Sigmoid colon (tissue), 7 donors: ENCODE data around the gene PARP2. TPM values are rescaled to one million over a fixed set of nuclear protein-coding genes. Genes with fewer than 3 reads are reported as not detected.

Source experiments
- DNase-seq: peaks from one replicate; pipeline ENCODE4 v3.0.0-alpha.2; 2019
- H3K27ac ChIP-seq, 4 donors: fragments of 200-600 bp; sonication (generic); one replicate each; pipeline ENCODE4 v1.5.1; 2016 to 2019; ENCODE audit warnings: mild to moderate bottlenecking in 1 of 4
- H3K27me3 ChIP-seq, 3 donors: fragments of 200-600 bp; sonication (generic); one replicate each; pipeline ENCODE4 v1.5.1; 2019; ENCODE audit warnings: mild to moderate bottlenecking in 1 of 3
- H3K36me3 ChIP-seq, 4 donors: fragments of 200-600 bp; sonication (generic); one replicate each; pipeline ENCODE4 v1.5.1; 2016 to 2019
- H3K4me1 ChIP-seq, 4 donors: fragments of 200-600 bp; sonication (generic); one replicate each; pipeline ENCODE4 v1.5.1; 2017 to 2019
- H3K4me3 ChIP-seq, 4 donors: fragments of 200-600 bp; sonication (generic); one replicate each; pipeline ENCODE4 v1.5.1; 2017 to 2019; ENCODE audit warnings: mild to moderate bottlenecking in 2 of 4, moderate library complexity in 1 of 4
- H3K9me3 ChIP-seq, 4 donors: fragments of 200-600 bp in 3 of 4; sonication (generic) in 3 of 4; one replicate each; pipeline versions ENCODE4 v1.5.1 to v1.6.1; 2013 to 2019
- EP300 ChIP-seq, 4 donors: sonication (generic); formaldehyde crosslinking; IDR thresholded peaks; one replicate each; pipeline ENCODE4 v1.6.1; 2017; ENCODE audit warnings: antibody characterized with exemption in 4 of 4
- POLR2A ChIP-seq, 2 donors: fragments of 450-650 bp; IDR thresholded peaks; one replicate each; pipeline ENCODE4 v1.6.1; 2016; ENCODE audit warnings: antibody characterized with exemption in 2 of 2, mild to moderate bottlenecking in 2 of 2, moderate library complexity in 2 of 2
- POLR2AphosphoS5 ChIP-seq, 4 donors: sonication (generic); formaldehyde crosslinking; IDR thresholded peaks; one replicate each; pipeline ENCODE4 v1.6.1; 2017; ENCODE audit warnings: antibody characterized with exemption in 4 of 4
- WGBS, 2 donors: extraction: QIAGEN DNeasy Blood & Tissue Kit; methylation state at CpG; one replicate each; pipeline ENCODE4 v1.1.7; 2013; 5-methylcytosine and 5-hydroxymethylcytosine counted together
- intact Hi-C: fragments of 100-400 bp; cut with DNase I; formaldehyde crosslinking; loops from one replicate; pipeline ENCODE4 v1.15.1; 2023
- polyA plus RNA-seq, 3 donors: library from polyadenylated mRNA; stranded (reverse); fragments of 200-250 nt; gene quantifications; one replicate each; pipeline ENCODE4 v1.2.3, GENCODE V29; 2013
- total RNA-seq, 4 donors: library from RNA; depleted of rRNA; stranded (reverse); fragments of >200 nt; gene quantifications; one replicate each; pipeline ENCODE4 v1.1.0, GENCODE V29; 2016
- TF ChIP-seq, protein P1 (sequence below), 4 experiments: fragments of 450-650 bp in 3 of 4; fragments of 200-600 bp in 1 of 4; IDR thresholded peaks; one replicate each; pipeline ENCODE4 v1.5.1; 2016 to 2019; ENCODE audit warnings: antibody characterized with exemption in 4 of 4, mild to moderate bottlenecking in 3 of 4, moderate library complexity in 2 of 4
- donor health status: healthy with polysubstance abuse.
- donor health status: Bipolar disorder and iron deficiency.
- donor health status: healthy.

Gene PARP2
- total and polyA plus RNA-seq, 7 donors, result 6.0 to 14.3 (median 10.2) TPM

DNA sequence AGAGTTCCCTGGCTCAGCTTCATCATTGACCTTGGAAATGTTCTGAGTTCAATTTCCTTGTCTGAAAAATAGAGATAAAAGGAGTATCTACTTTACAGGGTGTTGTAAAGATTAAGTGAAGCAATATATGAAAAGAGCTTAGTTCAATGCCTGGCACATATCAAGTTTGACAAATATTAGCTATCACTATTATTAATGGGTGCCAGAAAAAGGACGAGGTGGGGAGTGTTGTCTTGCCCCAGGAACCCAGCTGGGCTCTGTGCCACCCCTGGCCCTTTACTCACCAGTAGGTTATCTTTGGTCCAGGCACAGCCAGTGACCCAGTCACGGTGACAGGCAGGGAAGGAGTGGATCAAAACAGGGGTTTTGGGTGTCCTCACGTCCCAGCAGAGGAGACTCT lies 32.0 kb downstream of the PARP2 start:
- 40 to 80% methylated on average over 3 of the region's 3 CpGs for WGBS, 2 donors
- no peaks in the 10 kb centered on the region for H3K27me3 ChIP-seq
- no peaks in the 10 kb centered on the region for H3K9me3 ChIP-seq
- H3K4me1 ChIP-seq, result no peaks in the 10 kb centered on the region
- H3K27ac ChIP-seq, result no peak overlapping the region
- peaks cover 78 to 100% (median 93%) of the 10 kb centered on the region in 4 donors for H3K36me3 ChIP-seq
- intact Hi-C loops, result no loop called here
- TF ChIP-seq POLR2A (IDR thresholded peaks at IDR 0.05) (no peak), EP300 (IDR thresholded peaks at IDR 0.05) (no peak), POLR2AphosphoS5 (IDR thresholded peaks at IDR 0.05) (no peak)
- TF ChIP-seq, protein P1, sequence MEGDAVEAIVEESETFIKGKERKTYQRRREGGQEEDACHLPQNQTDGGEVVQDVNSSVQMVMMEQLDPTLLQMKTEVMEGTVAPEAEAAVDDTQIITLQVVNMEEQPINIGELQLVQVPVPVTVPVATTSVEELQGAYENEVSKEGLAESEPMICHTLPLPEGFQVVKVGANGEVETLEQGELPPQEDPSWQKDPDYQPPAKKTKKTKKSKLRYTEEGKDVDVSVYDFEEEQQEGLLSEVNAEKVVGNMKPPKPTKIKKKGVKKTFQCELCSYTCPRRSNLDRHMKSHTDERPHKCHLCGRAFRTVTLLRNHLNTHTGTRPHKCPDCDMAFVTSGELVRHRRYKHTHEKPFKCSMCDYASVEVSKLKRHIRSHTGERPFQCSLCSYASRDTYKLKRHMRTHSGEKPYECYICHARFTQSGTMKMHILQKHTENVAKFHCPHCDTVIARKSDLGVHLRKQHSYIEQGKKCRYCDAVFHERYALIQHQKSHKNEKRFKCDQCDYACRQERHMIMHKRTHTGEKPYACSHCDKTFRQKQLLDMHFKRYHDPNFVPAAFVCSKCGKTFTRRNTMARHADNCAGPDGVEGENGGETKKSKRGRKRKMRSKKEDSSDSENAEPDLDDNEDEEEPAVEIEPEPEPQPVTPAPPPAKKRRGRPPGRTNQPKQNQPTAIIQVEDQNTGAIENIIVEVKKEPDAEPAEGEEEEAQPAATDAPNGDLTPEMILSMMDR (IDR thresholded peaks at IDR 0.05), result no peak
- no peak overlapping the region for H3K4me3 ChIP-seq
- DNase-seq, result no peak

DNA sequence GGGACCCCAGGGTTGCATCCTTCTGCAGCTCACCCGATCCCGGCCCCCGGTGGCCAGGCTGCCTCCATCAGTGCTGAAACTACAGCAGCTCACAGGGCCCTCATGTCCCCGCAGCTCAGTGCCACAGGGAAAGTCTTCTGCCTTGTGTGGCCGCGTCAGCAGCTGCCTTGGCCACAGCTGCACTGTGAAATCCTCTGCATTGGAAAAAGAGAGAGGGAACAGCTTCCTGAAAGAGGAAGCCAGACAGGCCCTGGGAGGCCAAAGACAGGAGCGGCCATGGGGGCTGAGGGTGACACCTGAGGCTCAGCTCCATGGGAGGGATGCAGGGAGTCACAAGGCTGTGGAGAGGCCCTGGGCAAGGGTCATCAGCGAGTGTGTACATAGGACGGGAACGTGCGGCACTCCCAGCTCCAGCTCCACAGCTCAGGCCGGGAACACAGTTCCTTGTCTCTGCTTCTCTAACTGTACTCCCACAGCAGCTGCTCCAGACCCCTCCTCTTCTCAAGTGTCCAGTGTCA lies 32.7 kb downstream of the PARP2 start:
- intact Hi-C loops, result no loop called here
- TF ChIP-seq POLR2AphosphoS5 (IDR thresholded peaks at IDR 0.05) (no peak), POLR2A (IDR thresholded peaks at IDR 0.05) (no peak), EP300 (IDR thresholded peaks at IDR 0.05) (no peak)
- TF ChIP-seq, protein P1 (IDR thresholded peaks at IDR 0.05), result no peak
- H3K36me3 ChIP-seq, result peaks cover 79 to 100% (median 93%) of the 10 kb centered on the region in 4 donors
- H3K27ac ChIP-seq, result no peak overlapping the region
- no peak overlapping the region for H3K4me3 ChIP-seq
- WGBS, 2 donors, result 32 to 71% methylated on average over 12 of the region's 12 CpGs
- no peak for DNase-seq
- no peaks in the 10 kb centered on the region for H3K27me3 ChIP-seq
- H3K4me1 ChIP-seq, result no peaks in the 10 kb centered on the region
- no peaks in the 10 kb centered on the region for H3K9me3 ChIP-seq

DNA sequence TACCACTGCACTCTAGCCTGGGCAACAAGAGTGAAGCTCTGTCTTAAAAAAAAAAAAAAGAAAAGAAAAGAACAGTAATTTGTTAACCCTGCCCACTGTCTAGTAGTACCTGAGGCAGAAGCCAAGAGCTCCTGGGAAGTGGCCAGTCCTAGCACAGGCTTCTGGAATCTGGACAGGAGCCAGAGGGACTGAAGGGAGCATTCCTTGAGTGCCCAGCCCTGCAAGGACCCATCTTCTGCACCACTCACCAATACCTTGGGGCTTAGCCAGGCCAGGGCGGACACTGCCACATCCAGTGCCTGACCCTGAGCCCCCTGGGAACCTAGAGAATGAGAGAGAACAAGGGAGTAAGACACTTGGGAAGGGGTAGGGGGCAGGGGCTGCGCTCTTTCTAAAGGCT lies 33.7 kb downstream of the PARP2 start:
- peaks cover 81 to 100% (median 94%) of the 10 kb centered on the region in 4 donors for H3K36me3 ChIP-seq

DNA sequence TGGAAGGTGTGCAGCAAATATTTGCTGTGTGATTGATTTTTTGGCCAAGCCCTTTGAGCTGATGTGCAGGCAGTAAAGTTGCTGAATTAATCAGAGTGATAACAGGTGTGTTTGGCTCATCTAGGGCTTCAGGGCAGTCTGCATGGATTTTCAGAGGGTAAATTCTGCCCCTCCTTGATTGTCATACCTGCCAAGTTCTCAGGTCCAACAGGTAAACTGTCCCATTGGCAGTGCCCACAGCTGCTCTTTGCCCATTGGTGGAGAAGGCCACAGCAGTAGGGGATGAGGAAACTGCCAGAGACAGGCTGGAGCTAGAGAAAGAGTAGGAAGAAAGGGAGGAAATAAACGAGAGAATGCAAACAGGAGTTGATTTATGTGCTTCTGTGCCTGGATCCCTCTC lies 36.3 kb downstream of the PARP2 start:
- intact Hi-C loops, result no loop called here
- WGBS, 2 donors, result 32 to 52% methylated on average over 1 of the region's 1 CpG
- H3K4me3 ChIP-seq, result no peak overlapping the region
- no peaks in the 10 kb centered on the region for H3K27me3 ChIP-seq
- no peak for TF ChIP-seq POLR2A (IDR thresholded peaks at IDR 0.05)
- TF ChIP-seq, protein P1 (IDR thresholded peaks at IDR 0.05), result no peak
- TF ChIP-seq EP300 (IDR thresholded peaks at IDR 0.05), result no peak
- no peak for TF ChIP-seq POLR2AphosphoS5 (IDR thresholded peaks at IDR 0.05)
- peaks cover 83 to 100% (median 96%) of the 10 kb centered on the region in 4 donors for H3K36me3 ChIP-seq
- H3K9me3 ChIP-seq, result no peaks in the 10 kb centered on the region
- no peak for DNase-seq
- no peak overlapping the region for H3K27ac ChIP-seq
- H3K4me1 ChIP-seq, result no peaks in the 10 kb centered on the region

More for the DNA sequence above, 33.7 kb downstream of the PARP2 start:
- Histone ChIP-seq H3K4me3 (no peak overlapping the region), H3K4me1 (no peaks in the 10 kb centered on the region), H3K27ac (no peak overlapping the region), H3K9me3 (no peaks in the 10 kb centered on the region), H3K27me3 (no peaks in the 10 kb centered on the region)
- no peak for DNase-seq
- 97 to 100% methylated on average over 2 of the region's 2 CpGs for WGBS, 2 donors
- TF ChIP-seq POLR2A (IDR thresholded peaks at IDR 0.05) (no peak), EP300 (IDR thresholded peaks at IDR 0.05) (no peak), POLR2AphosphoS5 (IDR thresholded peaks at IDR 0.05) (no peak)
- TF ChIP-seq, protein P1 (IDR thresholded peaks at IDR 0.05), result no peak
- intact Hi-C loops, result no loop called here

DNA sequence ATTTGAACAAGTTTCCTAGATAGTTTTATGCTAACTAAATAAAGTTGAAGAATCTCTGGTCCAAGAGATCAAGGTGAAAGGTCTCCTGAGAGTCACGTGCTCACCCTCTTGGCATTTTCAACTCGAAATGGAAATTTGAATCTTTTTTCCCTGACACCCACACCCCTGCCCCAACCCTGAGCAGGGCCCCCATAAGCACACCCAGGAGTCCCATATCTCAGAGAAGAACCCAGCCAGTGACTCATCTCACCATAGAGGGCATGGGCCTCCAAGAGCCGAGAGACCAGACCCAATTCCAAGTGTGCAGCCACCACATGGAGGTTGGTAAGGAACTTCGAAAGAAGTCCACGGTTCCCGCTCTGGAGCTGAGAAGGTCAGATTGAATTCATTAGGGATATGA lies 37.2 kb downstream of the PARP2 start:
- Histone ChIP-seq H3K4me1 (no peaks in the 10 kb centered on the region), H3K36me3 (peaks cover 77 to 100% (median 96%) of the 10 kb centered on the region in 4 donors), H3K27ac (no peak overlapping the region), H3K27me3 (no peaks in the 10 kb centered on the region), H3K9me3 (no peaks in the 10 kb centered on the region), H3K4me3 (no peak overlapping the region)
- no peak for DNase-seq
- intact Hi-C loops, result no loop called here
- 95 to 96% methylated on average over 6 of the region's 6 CpGs for WGBS, 2 donors
- TF ChIP-seq POLR2A (IDR thresholded peaks at IDR 0.05) (no peak), EP300 (IDR thresholded peaks at IDR 0.05) (no peak), POLR2AphosphoS5 (IDR thresholded peaks at IDR 0.05) (no peak)
- TF ChIP-seq, protein P1 (IDR thresholded peaks at IDR 0.05), result no peak
